Dedifferentiated amniotic fluid mesenchymal stem cell (primary cell): Measurements from ENCODE around the gene TGFB2.
"Not testable (repeated sequence)": the region's sequence is repeated elsewhere in the genome, so short reads cannot be mapped to it uniquely, and the experiment has no call there.

Source experiments
- DNase-seq: peaks from one replicate; pipeline ENCODE4 v3.0.0-alpha.2; 2016; ENCODE audit errors: extremely low spot score

TGFB2 gene

DNA sequence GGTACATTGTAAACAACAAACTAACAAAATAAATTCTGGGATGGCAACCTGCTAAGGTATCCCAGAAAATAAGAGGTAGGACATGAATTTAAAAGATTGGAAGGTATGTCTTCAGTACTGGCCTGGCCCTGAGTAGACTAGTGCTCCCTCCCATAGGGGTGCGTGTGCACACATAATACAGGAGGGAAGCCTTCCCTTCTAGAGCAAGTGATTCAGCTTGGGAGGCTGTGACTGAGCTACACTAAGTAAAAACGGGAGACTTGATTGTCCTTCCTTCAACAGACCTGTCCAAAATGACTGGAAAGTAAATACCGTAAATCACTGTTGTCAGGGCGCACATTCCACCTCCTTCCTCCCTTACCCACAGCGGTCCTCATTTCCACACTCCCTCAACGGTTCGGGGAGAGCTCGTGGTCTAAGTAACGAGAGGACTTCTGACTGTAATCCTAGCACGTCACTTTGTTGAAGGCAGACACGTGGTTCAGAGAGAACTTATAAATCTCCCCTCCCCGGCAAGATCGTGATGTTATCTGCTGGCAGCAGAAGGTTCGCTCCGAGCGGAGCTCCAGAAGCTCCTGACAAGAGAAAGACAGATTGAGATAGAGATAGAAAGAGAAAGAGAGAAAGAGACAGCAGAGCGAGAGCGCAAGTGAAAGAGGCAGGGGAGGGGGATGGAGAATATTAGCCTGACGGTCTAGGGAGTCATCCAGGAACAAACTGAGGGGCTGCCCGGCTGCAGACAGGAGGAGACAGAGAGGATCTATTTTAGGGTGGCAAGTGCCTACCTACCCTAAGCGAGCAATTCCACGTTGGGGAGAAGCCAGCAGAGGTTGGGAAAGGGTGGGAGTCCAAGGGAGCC, at the start of gene TGFB2:
TGFB2 (plus strand) TSS at position 523 of the 859 bp plus-strand sequence. CDS start 1,366 bp downstream, outside the sequence.
- DNase-seq, result peak; percentile 87

DNA sequence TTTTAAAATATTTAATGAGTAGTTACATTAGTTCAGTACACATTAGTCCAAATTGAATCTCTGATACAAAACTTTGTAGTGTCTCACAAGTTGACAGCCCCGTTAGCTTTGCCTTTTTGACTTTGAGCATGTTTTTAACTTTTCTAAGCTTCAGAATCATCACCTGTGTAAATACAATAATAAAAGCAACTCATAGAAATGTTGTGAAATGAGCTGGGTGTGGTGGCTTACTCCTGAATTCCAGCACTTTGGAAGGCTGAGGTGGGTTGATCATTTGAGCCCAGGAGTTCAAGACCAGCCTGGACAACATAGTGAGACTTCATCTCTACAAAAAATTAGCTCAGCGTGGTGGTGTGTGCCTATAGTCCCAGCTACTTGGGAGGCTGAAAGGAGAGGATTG, 49.0 kb upstream of the TGFB2 start:
- no peak for DNase-seq

DNA sequence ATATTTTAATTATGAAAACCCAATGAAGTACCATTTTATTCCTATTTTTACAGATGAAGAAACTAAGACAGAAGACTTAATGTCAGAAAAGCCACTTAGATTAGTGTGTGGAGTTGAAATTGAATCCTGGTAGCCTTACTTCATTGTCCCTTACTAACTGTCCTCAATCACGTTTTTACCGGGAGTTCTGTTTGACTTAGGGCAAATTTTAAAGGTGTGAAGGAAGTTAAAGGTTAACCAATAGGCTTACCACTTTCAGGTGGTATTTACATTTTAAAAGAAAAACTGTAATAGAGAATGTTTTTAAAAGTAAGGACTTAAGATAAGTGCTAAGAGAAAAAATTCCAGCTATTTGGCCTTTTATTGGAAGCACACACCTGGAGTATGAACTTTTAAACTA, 47.7 kb upstream of the TGFB2 start:
- no peak for DNase-seq

DNA sequence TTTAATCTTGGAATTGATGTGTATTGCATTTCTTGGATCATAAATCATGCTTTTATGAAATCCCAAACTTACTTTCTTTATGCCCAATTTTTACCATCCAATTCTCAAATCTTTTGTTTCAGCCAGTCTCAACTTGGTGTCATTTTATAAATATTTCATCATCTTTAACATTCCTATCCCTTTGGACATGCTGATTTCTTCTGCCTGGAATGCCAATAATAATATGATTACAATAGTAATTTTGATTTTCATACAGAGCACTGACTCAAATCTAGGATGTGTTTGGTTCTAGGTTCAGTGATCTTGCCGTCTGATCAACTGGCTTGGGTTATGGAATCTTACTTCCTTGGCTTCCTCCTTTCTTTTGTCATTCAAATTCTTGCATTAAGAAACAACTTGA, 47.3 kb upstream of the TGFB2 start:
- peak; percentile 34 for DNase-seq

DNA sequence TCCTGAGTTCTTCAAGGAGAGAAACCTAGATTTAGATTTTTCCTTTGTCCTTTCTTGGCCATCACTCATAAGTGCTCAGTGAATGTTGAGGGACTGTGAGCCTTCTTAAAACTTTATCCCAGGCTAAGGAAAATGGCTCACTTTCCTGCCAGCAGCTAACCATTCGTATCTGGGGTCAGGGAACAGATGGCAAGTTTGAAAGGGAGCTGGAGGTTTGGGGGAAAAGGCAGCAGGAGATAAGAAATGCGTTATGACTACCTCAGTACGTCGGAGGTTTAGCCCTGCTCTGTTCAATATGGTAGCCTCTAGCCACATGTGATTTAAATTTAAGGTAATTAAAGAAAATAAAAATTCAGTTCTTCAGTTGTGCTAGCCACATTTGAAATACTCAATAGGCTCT, 46.7 kb upstream of the TGFB2 start:
- DNase-seq, result no peak

DNA sequence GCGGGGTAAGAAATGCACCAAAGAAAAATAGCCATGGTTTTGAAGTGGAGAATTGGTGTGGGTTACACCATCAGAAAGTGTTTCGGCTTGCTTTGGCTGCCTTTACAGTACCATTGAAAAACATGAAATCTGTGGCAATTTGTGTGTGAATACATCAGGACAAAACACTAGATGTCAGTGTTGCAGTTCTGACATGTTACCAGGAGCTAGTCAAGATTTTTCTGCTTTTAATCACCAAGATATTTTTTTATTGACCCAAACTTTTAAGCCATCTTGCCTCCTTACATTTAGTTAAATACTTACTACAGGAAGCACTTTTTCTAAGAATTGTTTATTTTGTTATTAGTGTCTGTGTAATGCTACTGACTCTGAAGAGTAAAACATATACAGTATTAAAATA, 45.7 kb upstream of the TGFB2 start:
- peak; percentile 75 for DNase-seq

DNA sequence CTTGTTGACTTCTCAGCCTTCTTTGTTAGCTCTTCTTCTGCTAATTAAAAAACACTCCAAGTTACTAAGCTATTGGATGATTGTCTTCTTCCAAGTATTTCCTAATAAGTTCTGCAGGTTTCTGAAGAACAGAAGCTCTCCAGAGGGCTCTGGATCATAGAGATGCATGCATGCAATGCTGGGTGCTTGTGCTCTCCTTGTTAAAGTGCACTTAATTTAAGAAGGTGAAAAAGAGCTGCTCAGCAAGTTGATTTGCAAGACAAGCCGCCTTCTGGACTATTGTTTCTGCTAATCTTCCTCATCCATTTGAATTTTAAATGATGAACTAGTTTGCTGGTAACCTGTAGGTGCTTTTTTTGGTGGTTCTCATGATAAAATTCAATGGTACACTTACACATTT, 43.9 kb upstream of the TGFB2 start:
- no peak for DNase-seq

DNA sequence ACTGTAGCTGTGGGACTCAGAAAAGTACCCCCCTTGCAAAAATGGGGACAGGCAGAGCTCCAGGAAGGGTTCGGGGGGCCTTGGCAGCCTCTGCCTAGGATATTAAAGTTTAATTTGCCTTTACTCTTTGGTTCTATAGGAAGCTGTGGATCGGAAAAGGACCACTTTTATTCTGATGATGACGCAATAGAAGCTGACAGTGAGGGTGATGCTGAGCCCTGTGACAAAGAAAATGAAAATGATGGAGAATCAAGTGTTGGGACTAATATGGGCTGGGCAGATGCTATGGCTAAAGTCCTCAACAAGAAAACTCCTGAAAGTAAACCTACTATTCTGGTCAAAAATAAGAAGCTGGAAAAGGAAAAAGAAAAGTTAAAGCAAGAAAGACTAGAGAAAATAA, 43.0 kb upstream of the TGFB2 start:
- DNase-seq, result no peak

DNA sequence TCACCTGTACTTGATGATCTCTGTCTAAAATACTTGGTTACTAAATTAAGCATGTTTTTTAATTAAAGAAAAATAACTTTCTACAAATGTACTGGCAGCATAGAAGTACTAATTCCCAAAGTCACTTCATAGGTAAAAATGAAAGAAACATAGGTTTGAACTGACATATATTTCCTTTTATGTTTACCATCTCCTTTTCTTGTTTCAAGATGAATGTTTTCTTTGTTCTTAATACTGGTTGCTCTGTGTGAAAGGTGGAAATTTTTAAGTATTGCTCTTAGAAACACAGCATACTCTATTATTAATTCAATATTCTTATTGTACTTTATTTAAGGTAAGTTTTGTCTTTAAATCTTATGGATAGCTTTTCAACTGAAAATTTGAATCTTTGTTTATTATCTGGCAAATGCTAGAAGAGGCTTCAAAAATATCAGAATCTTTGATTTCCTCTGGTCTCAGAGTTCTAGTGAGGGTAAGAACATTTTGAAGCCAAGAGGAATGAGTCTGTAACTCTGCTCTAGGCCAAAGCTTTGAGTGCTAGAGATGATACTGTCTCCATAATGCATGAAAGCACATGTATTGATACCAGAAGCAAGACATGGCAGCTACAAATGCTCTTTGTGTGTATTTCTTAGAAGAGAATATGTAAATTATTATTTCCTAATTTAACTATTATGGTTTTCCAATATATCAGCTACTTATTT, 41.8 kb upstream of the TGFB2 start:
- DNase-seq, result no peak

DNA sequence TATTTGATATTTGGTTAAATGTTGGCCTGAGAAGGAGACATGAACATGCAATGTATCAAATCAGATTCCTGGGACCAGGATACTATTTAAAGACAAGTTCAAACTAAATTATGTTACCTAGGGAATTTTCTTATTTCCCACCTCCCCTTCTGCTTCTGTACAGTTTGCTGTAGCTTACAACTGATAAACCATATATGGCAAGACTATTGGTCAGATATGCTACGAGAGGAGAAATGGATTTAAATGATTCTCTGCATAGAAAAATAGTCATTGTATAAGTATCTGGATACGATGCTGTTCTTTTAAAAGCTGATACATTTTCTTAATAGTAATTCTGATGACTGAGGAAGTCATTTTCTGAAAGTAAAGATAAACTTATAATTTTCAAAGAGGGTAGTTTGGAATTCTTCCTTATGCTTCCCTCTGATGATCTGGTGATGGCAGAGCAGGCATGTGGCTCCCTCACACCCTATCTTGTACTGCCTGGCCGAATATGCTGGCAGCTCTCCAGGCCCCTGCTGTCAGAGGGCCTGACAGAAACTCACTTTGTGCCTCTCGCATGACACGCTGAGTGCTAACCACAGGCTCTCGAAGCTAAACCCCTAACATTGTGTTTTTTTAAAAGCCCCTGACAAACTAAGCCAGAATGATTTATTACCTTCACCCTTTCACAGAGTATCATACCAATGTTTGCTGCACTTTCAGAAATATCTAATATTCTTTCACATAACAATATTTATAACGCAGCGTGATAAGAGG, 40.7 kb upstream of the TGFB2 start:
- no peak for DNase-seq

DNA sequence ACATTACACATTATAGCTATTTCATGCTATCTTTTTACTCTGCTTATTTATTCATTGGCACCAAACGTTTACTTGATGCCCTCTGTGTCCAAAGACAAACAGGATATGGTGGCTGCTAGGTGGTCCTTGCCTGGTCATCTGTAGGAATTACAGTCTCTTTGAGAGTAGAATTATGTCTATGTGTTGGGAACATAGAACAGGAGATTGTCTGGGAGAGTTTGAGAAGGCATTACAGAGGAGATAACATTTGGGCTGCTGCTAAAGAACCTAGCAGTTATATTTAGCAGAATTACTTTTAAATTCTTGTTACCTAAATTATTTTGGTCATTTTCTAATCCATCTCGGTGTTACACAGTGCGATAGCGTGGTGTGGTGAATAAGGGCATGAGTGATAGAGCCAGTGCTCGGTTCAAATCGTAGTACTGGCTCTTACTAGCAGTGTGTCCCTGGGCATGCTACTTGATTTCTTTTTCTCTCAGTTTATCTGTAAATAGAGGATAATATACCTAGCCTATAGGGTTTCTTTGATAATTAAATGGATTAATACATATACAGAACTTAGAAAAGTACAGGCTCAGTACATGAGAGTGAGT, 39.6 kb upstream of the TGFB2 start:
- no peak for DNase-seq

DNA sequence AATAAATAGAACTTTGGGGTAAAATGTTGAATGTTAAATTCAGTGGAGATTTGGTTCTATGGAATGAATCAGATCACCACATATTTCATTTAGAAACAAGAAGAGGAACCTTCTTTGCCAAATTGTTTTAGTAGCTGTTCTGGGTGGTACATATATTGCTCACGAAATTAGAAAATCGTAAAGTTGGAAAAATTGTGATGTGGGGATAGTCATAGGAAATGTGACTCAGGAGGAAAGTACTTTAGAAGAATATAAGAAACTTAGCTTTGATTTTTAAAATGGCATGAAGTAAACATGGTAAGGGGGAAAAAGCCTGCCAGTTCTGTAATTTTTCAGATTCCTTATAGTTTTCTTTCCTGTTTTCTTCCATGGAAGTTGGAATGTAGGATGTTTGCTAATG, 32.6 kb upstream of the TGFB2 start:
- DNase-seq, result no peak

DNA sequence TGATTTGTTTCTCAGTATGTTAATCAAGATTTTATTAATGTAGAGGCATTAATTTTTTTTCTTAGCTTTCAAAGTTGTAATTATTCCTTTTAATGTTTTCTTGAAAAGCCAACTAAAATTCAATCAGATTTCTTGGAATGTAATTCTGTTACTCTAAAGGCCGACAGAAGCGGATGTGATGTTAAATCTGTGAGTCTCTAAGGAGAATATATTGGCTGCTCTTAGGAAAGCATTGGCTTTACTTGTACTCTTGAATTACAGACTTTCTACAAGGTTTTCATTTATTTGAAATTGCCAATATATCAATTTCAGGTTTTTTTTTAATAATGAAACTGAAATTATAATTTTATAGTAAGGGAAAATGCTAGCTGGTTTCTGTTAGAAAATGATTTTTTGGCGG, 30.8 kb upstream of the TGFB2 start:
- DNase-seq, result no peak

DNA sequence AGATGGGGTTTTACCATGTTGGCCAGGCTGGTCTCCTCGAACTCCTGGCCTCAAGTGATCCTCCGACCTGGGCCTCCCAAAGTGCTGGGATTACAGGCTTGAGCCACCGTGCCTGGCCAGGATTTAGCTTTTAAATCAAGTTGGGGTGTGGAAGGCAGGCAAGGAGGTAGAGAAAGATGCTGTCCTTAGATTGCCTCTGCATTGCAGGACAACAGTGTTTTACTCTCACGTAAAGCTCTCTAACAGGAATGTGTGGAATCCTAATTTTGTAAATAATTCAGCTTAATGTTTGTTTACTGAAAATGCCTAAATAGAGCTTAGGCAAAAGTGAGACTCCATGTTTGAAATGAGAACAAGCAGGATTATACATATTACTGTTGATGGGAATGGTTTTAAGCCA, 29.5 kb upstream of the TGFB2 start:
- DNase-seq, result no peak

DNA sequence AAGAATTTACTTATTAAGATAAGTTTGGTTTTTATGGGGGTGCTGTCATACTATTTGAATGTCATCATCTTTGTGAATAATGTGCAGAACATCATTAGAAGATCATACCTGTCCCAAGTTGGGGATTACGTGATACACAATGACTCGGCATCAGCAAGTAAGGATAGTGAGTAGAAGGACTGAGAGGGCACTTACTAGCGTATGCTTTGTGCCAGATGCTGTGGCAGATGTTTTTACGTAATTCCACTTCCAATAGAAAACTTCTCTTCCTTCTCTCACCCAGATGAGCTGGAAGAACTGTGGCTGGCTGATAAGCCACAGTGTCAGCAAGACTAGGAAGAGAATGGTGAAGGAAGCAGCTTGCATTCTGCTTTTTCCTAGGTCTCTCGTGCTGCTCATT, 28.1 kb upstream of the TGFB2 start:
- no peak for DNase-seq

DNA sequence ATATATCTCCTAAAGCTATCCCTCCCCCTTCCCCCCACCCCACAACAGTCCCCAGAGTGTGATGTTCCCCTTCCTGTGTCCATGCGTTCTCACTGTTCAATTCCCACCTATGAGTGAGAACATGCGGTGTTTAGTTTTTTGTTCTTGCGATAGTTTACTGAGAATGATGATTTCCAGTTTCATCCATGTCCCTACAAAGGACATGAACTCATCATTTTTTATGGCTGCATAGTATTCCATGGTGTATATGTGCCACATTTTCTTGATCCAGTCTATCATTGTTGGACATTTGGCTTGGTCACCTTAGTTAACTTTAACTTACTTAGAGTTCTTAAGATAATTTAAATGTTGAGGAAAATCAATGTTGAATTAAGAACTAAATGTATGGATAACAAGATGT, 25.0 kb upstream of the TGFB2 start:
- not testable (repeated sequence) for DNase-seq

DNA sequence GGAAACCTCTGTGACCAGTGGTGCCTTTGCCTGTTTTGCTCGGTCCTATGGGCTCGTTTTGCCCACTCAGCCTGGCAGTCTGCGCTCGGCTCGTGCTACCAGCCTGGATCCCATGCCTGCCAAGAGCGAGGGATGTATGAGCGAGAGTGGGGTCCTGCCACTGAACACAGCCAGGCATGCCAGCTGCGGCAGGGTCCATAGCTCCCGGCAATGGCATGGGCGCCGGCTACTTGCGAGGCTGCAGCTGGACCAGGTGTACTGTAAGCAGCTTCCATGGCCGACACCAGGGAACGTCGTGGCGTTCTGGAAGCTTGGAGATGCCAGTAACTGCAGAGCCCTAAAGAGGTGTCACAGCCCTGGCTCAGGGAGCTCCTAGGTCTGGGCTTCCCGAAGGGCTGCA, 22.4 kb upstream of the TGFB2 start:
- no peak for DNase-seq

DNA sequence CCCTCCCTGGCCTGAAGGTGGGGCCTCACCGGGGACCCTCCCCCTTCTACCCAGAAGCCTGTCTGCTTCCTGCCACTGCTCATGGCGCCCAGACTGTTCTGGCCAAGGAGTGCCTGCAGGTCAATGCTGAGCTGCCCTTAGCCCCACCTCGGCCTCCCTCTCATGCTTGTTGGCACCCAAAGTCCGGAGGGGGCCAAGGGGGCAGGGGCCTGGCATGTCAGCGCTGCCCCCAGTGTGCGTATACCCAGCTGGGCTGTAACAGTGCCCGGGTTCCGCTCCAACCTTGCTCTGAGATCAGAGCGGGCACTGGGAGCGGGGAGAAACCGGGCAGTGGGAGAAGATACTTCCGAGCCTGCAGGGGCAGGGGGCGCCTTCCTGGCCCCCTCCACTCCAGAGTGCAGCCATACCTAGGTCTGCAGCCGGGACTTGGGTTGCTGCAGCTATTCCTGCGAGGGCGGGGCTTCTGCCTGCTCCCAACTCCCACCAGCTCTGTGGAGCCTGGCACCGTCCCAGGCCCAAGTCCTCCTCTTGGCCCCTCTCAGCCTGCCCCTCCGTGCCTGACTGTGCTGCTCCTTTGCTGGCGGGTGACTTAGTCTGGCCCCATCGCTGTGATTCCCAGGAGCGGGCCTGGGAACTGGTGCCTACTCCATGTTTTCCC, 21.4 kb upstream of the TGFB2 start:
- DNase-seq, result no peak

DNA sequence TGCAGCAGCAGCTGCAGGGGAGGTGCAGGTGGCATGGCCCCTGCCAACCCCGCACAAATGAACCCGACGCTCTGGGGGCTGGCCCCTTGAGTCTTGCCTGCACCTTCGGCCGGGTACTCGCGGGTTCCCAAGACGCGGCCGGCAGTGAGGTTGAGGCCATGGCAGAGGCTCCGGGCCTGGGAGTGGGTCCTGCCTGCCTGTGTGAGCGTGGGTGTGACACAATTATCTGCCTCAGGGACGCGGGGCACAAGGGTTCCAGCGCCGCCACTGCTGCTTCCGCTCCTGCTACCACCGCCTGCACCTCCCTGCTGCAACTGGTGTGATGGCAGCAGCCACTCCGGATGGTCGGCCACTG, 20.9 kb upstream of the TGFB2 start:
- DNase-seq, result no peak

DNA sequence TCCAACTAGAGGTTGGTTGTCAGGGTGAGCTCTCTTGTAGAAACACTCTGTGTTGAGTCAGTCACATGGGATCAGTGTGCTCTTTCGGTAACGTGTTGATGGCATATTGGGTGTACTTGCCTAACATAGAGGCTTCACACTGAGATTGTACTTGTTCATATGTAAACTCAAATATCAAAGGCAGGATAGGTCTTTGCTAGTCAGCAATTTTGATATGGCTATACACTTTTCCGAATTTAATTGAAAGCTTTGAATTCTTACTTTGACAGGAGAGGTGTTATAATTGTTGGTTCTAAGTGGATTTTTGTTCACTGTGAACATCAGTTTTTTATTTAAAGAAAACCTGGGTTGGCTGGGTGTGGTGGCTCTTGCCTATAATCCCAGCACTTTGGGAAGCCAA, 16.4 kb upstream of the TGFB2 start:
- DNase-seq, result no peak

DNA sequence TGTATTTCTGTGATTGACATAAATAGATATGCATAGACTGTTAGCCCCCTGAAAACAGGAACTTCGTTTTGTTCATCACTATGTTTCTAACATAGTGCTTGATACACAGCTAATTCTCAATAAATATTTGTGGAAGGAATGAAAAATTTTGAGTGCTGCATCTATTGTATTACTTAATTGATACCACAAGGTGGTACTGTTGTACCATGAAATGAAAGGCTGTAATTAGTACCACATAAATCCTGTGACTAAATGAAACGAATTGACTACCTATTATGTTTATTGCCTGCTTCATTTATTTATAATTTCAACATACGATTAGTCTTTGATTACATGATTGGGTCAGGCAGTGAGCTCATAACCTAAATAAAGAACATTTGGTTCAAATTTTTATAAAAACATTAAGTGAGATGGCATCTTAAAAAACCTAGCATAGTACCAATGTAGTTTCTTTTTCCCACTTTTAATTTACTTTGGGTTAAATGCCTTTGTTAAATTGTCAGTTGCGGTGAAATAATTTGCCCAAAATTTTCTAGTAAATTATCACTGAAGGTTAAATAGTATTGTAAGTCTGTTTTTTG, 15.0 kb upstream of the TGFB2 start:
- peak; percentile 42 for DNase-seq
